K562 (cell line): Measurements from ENCODE around the gene COL23A1. TPM values are rescaled to one million over a fixed set of nuclear protein-coding genes. Genes with fewer than 3 reads are reported as not detected.
A peak's percentile ranks its signal among the peaks of the same experiment; 100 is the strongest.

Experiments used
- BCOR ChIP-seq: fragments of 450-650 bp; IDR thresholded peaks from 2 replicates; pipeline ENCODE4 v1.6.1; 2016
- BRCA1 ChIP-seq, 2 experiments: fragments of 450-650 bp in 1 of 2; sonication (generic) in 1 of 2; formaldehyde crosslinking in 1 of 2; IDR thresholded peaks; 2 replicates each; pipeline versions ENCODE4 v1.5.0 to v1.6.1; 2017 to 2020; ENCODE audit warnings: mild to moderate bottlenecking in 1 of 2, missing genetic modification reagents in 1 of 2
- BRD9 ChIP-seq: fragments of 450-650 bp; IDR thresholded peaks from 2 replicates; pipeline ENCODE4 v1.6.1; 2018; ENCODE audit warnings: low read depth; ENCODE audit not compliant: partially characterized antibody
- C11orf30 ChIP-seq: fragments of 450-650 bp; IDR thresholded peaks from 2 replicates; pipeline ENCODE4 v1.6.1; 2016; ENCODE audit warnings: low read depth, mild to moderate bottlenecking
- EGR1 ChIP-seq: fragments of 450-650 bp; conservative IDR thresholded peaks from 2 replicates; pipeline ENCODE4 v1.6.1; 2017; ENCODE audit warnings: mild to moderate bottlenecking
- HEY1 ChIP-seq: fragments of 250-450 bp; sonication (Bioruptor Pico); IDR thresholded peaks from 2 replicates; pipeline ENCODE4 v1.5.0; 2020; ENCODE audit warnings: mild to moderate bottlenecking, moderate library complexity, borderline replicate concordance
- LARP7 ChIP-seq: fragments of 450-650 bp; IDR thresholded peaks from 2 replicates; pipeline ENCODE4 v1.6.1; 2016
- POLR3G ChIP-seq: IDR thresholded peaks from 2 replicates; pipeline ENCODE4 v1.6.1; 2011; ENCODE audit not compliant: insufficient read length, insufficient replicate concordance; ENCODE audit errors: extremely low read depth
- SP1 ChIP-seq: sonication (generic); formaldehyde crosslinking; IDR thresholded peaks from 2 replicates; pipeline ENCODE4 v1.8.1; 2022; ENCODE audit warnings: mild to moderate bottlenecking, missing genetic modification reagents
- SPI1 ChIP-seq: IDR thresholded peaks from 2 replicates; pipeline ENCODE4 v1.6.1; 2011; ENCODE audit warnings: low read depth, low read length, control low read depth, borderline replicate concordance
- STAG1 ChIP-seq: sonication (generic); formaldehyde crosslinking; IDR thresholded peaks from 2 replicates; pipeline ENCODE4 v1.5.0; 2020; ENCODE audit warnings: missing genetic modification reagents, borderline replicate concordance
- TBL1XR1 ChIP-seq, 2 experiments: IDR thresholded peaks; 2 replicates each; pipeline ENCODE4 v1.6.1; 2012; ENCODE audit warnings: improper control_type of control experiment in 2 of 2, low read length in 2 of 2, mild to moderate bottlenecking in 1 of 2
- TOE1 ChIP-seq, 2 experiments: fragments of 450-650 bp in 1 of 2; sonication (generic) in 1 of 2; formaldehyde crosslinking in 1 of 2; IDR thresholded peaks; 2 replicates each; pipeline versions ENCODE4 v1.7.1 to v1.8.0; 2016 to 2022; ENCODE audit warnings: borderline replicate concordance in 2 of 2, mild to moderate bottlenecking in 2 of 2, antibody characterized with exemption in 1 of 2, inconsistent platforms in 1 of 2, low read depth in 1 of 2, missing genetic modification reagents in 1 of 2, moderate library complexity in 1 of 2
- XRCC4 ChIP-seq: IDR thresholded peaks from one replicate; pipeline ENCODE4 v1.6.1; 2011; ENCODE audit not compliant: insufficient read depth, insufficient read length; ENCODE audit errors: extremely low read depth
- ZBTB7A ChIP-seq: IDR thresholded peaks from 2 replicates; pipeline ENCODE4 v1.6.1; 2011; ENCODE audit warnings: low read depth, mild to moderate bottlenecking, low read length, moderate library complexity, borderline replicate concordance; ENCODE audit not compliant: control insufficient read depth
- ZNF263 ChIP-seq: sonication (generic); formaldehyde crosslinking; IDR thresholded peaks from 2 replicates; pipeline ENCODE4 v1.8.0; 2022; ENCODE audit warnings: mild to moderate bottlenecking, missing genetic modification reagents, borderline replicate concordance
- polyA plus RNA-seq, 8 experiments: library from polyadenylated mRNA; depleted of rRNA in 4 of 8; stranded (reverse) in 5 of 8; unstranded in 3 of 8; fragments of >200 nt; fragmentation: Nextera tagmentation in 2 of 8; fragmentation: Illumina TruSeq in 1 of 8; extraction: Ambion mirVana in 2 of 8; extraction: Trizol in 1 of 8; gene quantifications; 2 replicates each; pipeline versions ENCODE4 v1.2.1 to v1.2.3, GENCODE V29; 2011 to 2014; ENCODE audit warnings: inconsistent platforms in 1 of 8, missing spikeins in 1 of 8
- total RNA-seq, 7 experiments: library from RNA; depleted of rRNA in 6 of 7; stranded (reverse); fragments of >200 nt in 6 of 7; fragmentation: Illumina TruSeq in 2 of 7; extraction: Trizol in 2 of 7; gene quantifications; 2 replicates each; pipeline versions ENCODE4 v1.2.1 to v1.2.3, GENCODE V29; 2011 to 2021; ENCODE audit warnings: low replicate concordance in 1 of 7
- TF ChIP-seq, protein P1 (sequence below): fragments of 450-650 bp; IDR thresholded peaks from 2 replicates; pipeline ENCODE4 v1.6.1; 2017; ENCODE audit warnings: antibody characterized with exemption
- TF ChIP-seq, protein P2 (sequence below): fragments of 450-650 bp; formaldehyde crosslinking; IDR thresholded peaks from 2 replicates; pipeline ENCODE4 v1.4.0; 2020; ENCODE audit warnings: mild to moderate bottlenecking

COL23A1 gene
- total and polyA plus RNA-seq, 9 of the 15 experiments (the other 6 are each of a cell fraction or from before 2014, with no cell fraction given) = 0.09 TPM; not detected in 8

GRCh38 chr5:178236679-178237078 is 353.5 kb downstream of the COL23A1 start (continued):
- TF ChIP-seq ZNF263 (CRISPR knock-in tag) (0 out of 2 replicates have a peak, but pooled peaks have one; percentile 15), XRCC4 (no peak), SP1 (CRISPR knock-in tag) (no peak), HEY1 (no peak), EGR1 (peak; percentile 58), POLR3G (no peak), SPI1 (no peak), BCOR (no peak), TBL1XR1 (IDR thresholded peaks at IDR 0.05; ENCODE audit: low read length in 2 of 2) (no peak), BRCA1 (IDR thresholded peaks at IDR 0.05) (no peak), BRCA1 (CRISPR knock-in tag; IDR thresholded peaks at IDR 0.05) (no peak), STAG1 (no peak), C11orf30 (no peak), TOE1 (IDR thresholded peaks at IDR 0.05; ENCODE audit: borderline replicate concordance) (peak; percentile 59; the same call in 1 of the 2 replicates), TOE1 (CRISPR knock-in tag; IDR thresholded peaks at IDR 0.05; ENCODE audit: borderline replicate concordance, low read depth) (no peak), ZBTB7A (no peak), LARP7 (no peak), BRD9 (no peak)
- TF ChIP-seq, protein P1, sequence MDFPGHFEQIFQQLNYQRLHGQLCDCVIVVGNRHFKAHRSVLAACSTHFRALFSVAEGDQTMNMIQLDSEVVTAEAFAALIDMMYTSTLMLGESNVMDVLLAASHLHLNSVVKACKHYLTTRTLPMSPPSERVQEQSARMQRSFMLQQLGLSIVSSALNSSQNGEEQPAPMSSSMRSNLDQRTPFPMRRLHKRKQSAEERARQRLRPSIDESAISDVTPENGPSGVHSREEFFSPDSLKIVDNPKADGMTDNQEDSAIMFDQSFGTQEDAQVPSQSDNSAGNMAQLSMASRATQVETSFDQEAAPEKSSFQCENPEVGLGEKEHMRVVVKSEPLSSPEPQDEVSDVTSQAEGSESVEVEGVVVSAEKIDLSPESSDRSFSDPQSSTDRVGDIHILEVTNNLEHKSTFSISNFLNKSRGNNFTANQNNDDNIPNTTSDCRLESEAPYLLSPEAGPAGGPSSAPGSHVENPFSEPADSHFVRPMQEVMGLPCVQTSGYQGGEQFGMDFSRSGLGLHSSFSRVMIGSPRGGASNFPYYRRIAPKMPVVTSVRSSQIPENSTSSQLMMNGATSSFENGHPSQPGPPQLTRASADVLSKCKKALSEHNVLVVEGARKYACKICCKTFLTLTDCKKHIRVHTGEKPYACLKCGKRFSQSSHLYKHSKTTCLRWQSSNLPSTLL = no peak
- TF ChIP-seq, protein P2, sequence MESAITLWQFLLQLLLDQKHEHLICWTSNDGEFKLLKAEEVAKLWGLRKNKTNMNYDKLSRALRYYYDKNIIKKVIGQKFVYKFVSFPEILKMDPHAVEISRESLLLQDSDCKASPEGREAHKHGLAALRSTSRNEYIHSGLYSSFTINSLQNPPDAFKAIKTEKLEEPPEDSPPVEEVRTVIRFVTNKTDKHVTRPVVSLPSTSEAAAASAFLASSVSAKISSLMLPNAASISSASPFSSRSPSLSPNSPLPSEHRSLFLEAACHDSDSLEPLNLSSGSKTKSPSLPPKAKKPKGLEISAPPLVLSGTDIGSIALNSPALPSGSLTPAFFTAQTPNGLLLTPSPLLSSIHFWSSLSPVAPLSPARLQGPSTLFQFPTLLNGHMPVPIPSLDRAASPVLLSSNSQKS = no peak
